Measurements from ENCODE around the gene SLC22A23. TPM values are rescaled to one million over a fixed set of nuclear protein-coding genes. Genes with fewer than 3 reads are reported as not detected.
A peak's percentile ranks its signal among the peaks of the same experiment; 100 is the strongest.
"Not testable (repeated sequence)": the region's sequence is repeated elsewhere in the genome, so short reads cannot be mapped to it uniquely, and the experiment has no call there.

The SLC22A23 gene
- total and polyA plus RNA-seq, 4 donors, result 26.9 to 56.8 (median 41.7) TPM

- H3K27me3 ChIP-seq (ENCODE audit: control insufficient read depth, insufficient read depth, low read length), result no peaks in the 10 kb centered on the region
- no peaks in the 10 kb centered on the region for H3K36me3 ChIP-seq (ENCODE audit: control insufficient read depth, insufficient read depth, low read length)
- H3K9me3 ChIP-seq (ENCODE audit: control insufficient read depth, insufficient read depth, low read length), result no peaks in the 10 kb centered on the region
- H3K4me1 ChIP-seq (ENCODE audit: control insufficient read depth, insufficient read depth, low read length), result peaks cover 46% of the 10 kb centered on the region
- peak in 1 of 6 donors; percentile 79 for DNase-seq (ENCODE audit: low read depth in 4 of 6, low spot score in 6 of 6)
- H3K4me3 ChIP-seq (ENCODE audit: low read depth, low read length), result no peak overlapping the region
- peak overlapping the region; percentile 71 for H3K27ac ChIP-seq (ENCODE audit: low read depth, low read length)
- WGBS (ENCODE audit: insufficient coverage), result 56% methylated on average over 5 of the region's 8 CpGs
Measured at GRCh38 chr6:3393836-3394202, 63.0 kb downstream of the SLC22A23 start.

- WGBS (ENCODE audit: insufficient coverage), result 90% methylated on average over 6 of the region's 13 CpGs
- DNase-seq (ENCODE audit: low read depth in 4 of 6, low spot score in 6 of 6), result no peak
- Histone ChIP-seq H3K27me3 (ENCODE audit: control insufficient read depth, insufficient read depth, low read length) (no peaks in the 10 kb centered on the region), H3K36me3 (ENCODE audit: control insufficient read depth, insufficient read depth, low read length) (no peaks in the 10 kb centered on the region), H3K4me1 (ENCODE audit: control insufficient read depth, insufficient read depth, low read length) (peaks cover 42% of the 10 kb centered on the region), H3K27ac (ENCODE audit: low read depth, low read length) (peak overlapping the region; percentile 71), H3K9me3 (ENCODE audit: control insufficient read depth, insufficient read depth, low read length) (no peaks in the 10 kb centered on the region), H3K4me3 (ENCODE audit: low read depth, low read length) (no peak overlapping the region)
Measured at GRCh38 chr6:3392930-3393835, 63.7 kb downstream of the SLC22A23 start.

DNA sequence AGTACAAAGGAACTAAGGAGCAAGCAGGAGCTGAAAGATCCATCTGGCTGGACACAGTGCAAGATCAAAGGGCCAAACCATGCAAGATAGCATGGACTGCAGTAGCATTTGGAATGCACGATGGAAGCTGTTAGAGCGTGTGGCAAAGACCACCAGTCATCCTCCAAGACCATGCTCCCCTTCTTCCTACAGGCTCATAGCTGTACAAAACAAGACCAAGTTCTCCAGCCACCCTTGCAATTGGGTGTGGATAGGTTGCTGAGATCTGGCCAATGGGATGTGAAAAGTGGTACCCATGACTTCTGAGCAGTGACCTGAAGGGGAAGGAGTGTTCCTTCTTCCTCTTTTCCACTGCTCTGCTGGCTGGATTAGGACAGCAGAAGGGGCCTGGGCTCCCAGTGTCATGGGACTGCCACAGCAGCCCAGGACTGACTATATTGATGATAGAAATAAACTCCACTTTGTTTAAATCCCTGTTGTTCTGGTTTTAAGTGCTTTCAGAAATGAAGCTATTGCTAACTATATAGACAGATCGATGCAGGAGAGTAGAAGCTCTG, 64.9 kb downstream of the SLC22A23 start:
- Histone ChIP-seq H3K9me3 (ENCODE audit: control insufficient read depth, insufficient read depth, low read length) (no peaks in the 10 kb centered on the region), H3K4me1 (ENCODE audit: control insufficient read depth, insufficient read depth, low read length) (peaks cover 37% of the 10 kb centered on the region), H3K27me3 (ENCODE audit: control insufficient read depth, insufficient read depth, low read length) (no peaks in the 10 kb centered on the region), H3K4me3 (ENCODE audit: low read depth, low read length) (no peak overlapping the region), H3K27ac (ENCODE audit: low read depth, low read length) (no peak overlapping the region), H3K36me3 (ENCODE audit: control insufficient read depth, insufficient read depth, low read length) (peaks cover 3% of the 10 kb centered on the region)
- DNase-seq (ENCODE audit: low read depth in 4 of 6, low spot score in 6 of 6), result no peak
- WGBS (ENCODE audit: insufficient coverage), result 89% methylated on average over 1 of the region's 3 CpGs

- peak in 1 of 6 donors; percentile 81 for DNase-seq (ENCODE audit: low read depth in 4 of 6, low spot score in 6 of 6)
- Histone ChIP-seq H3K4me3 (ENCODE audit: low read depth, low read length) (no peak overlapping the region), H3K4me1 (ENCODE audit: control insufficient read depth, insufficient read depth, low read length) (peaks cover 42% of the 10 kb centered on the region), H3K27ac (ENCODE audit: low read depth, low read length) (peak overlapping the region; percentile 79), H3K9me3 (ENCODE audit: control insufficient read depth, insufficient read depth, low read length) (no peaks in the 10 kb centered on the region), H3K36me3 (ENCODE audit: control insufficient read depth, insufficient read depth, low read length) (peaks cover 9% of the 10 kb centered on the region), H3K27me3 (ENCODE audit: control insufficient read depth, insufficient read depth, low read length) (no peaks in the 10 kb centered on the region)
- WGBS (ENCODE audit: insufficient coverage), result 55% methylated on average over 3 of the region's 5 CpGs
Measured at GRCh38 chr6:3390698-3391097, 66.2 kb downstream of the SLC22A23 start.

DNA sequence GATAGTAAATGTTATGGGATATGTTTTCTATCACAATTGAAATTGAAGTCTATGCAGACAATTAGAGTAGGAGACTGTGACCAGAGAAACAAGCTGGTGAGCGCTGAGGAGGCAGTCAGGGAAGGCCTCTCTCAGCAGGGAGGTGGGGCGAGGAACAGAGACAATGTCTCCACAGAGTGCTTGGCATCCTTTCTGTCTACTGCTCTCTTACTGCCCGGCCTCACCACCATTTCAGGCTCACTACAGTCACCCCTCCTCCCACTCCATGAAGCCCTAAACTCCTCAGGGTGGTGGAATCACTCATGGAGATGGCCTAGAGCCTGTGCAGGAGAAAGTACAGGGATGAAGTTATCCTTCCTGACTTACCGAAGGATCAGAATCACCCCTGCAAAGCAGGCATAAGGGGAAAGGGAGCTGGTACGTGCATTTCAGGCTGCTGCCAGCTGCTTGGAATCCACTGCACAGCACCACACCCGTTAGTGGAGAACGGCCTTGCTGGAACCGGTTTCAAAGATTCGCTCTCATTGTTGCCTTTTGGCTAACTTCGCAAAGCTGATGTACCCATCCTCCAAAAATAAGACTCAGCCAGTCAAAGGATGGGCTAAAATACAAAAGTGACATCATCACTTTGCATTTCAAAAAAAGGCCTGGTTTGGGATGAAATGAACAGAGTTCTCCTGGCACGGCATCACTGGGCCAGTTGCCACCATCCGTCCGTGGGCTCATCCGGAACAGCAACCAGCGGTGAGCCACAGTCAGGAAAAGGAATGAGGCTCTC, 67.3 kb downstream of the SLC22A23 start:
- Histone ChIP-seq H3K4me3 (ENCODE audit: low read depth, low read length) (no peak overlapping the region), H3K36me3 (ENCODE audit: control insufficient read depth, insufficient read depth, low read length) (peaks cover 9% of the 10 kb centered on the region), H3K27ac (ENCODE audit: low read depth, low read length) (peak overlapping the region; percentile 79), H3K27me3 (ENCODE audit: control insufficient read depth, insufficient read depth, low read length) (no peaks in the 10 kb centered on the region), H3K9me3 (ENCODE audit: control insufficient read depth, insufficient read depth, low read length) (no peaks in the 10 kb centered on the region), H3K4me1 (ENCODE audit: control insufficient read depth, insufficient read depth, low read length) (peaks cover 47% of the 10 kb centered on the region)
- DNase-seq (ENCODE audit: low read depth in 4 of 6, low spot score in 6 of 6), result peak in 4 of 6 donors; percentile 48 to 85 (median 64)
- 57% methylated on average over 11 of the region's 15 CpGs for WGBS (ENCODE audit: insufficient coverage)

DNA sequence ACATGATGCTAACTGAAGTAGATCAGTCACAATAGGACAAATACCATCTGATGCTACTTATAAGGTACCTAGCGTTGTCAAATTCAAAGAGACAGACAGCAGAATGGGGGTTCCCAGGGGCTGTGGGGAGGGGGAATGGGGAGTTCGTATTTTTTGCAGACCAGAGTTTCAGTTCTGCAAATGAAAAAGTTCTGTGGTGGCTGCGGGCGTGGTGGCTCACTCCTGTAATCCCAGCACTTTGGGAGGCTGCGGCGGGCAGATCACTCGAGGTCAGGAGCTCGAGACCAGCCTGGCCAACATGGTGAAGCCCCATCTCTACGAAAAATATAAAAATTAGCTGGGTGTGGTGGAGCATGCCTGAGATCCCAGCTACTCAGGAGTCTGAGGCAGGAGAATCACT, 68.1 kb downstream of the SLC22A23 start:
- peak overlapping the region; percentile 79 for H3K27ac ChIP-seq (ENCODE audit: low read depth, low read length)
- H3K9me3 ChIP-seq (ENCODE audit: control insufficient read depth, insufficient read depth, low read length), result no peaks in the 10 kb centered on the region
- H3K27me3 ChIP-seq (ENCODE audit: control insufficient read depth, insufficient read depth, low read length), result no peaks in the 10 kb centered on the region
- H3K4me3 ChIP-seq (ENCODE audit: low read depth, low read length), result no peak overlapping the region
- H3K36me3 ChIP-seq (ENCODE audit: control insufficient read depth, insufficient read depth, low read length), result peaks cover 9% of the 10 kb centered on the region
- DNase-seq (ENCODE audit: low read depth in 4 of 6, low spot score in 6 of 6), result no peak
- peaks cover 45% of the 10 kb centered on the region for H3K4me1 ChIP-seq (ENCODE audit: control insufficient read depth, insufficient read depth, low read length)
- WGBS (ENCODE audit: insufficient coverage), result 97% methylated on average over 5 of the region's 9 CpGs

DNA sequence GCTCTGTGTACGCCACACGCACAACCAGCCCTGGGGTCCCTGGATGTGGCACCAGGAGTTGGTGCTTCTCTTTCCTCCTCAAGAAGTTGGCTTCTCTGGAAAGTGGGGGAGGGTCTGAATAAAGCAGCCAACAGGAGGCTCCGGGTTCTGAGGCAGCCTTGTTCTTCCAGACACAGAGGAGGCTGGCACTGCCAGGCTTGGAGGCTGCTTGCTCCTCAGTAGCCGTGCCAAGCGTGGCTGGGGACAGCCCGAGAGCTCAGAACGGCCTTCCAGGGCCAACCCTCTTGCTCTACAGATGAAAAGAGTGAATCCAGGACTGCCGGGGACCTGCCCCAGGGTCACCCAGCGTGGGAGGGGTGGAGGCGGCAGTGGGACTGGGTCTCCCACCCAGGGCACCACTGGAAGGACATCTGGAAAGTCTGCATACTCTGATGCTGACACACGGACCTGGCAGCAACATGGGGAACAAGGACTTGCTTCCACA, 70.4 kb downstream of the SLC22A23 start:
- WGBS (ENCODE audit: insufficient coverage), result 56% methylated on average over 10 of the region's 11 CpGs
- Histone ChIP-seq H3K4me1 (ENCODE audit: control insufficient read depth, insufficient read depth, low read length) (peaks cover 56% of the 10 kb centered on the region), H3K4me3 (ENCODE audit: low read depth, low read length) (no peak overlapping the region), H3K36me3 (ENCODE audit: control insufficient read depth, insufficient read depth, low read length) (peaks cover 9% of the 10 kb centered on the region), H3K27ac (ENCODE audit: low read depth, low read length) (peak overlapping the region; percentile 84), H3K9me3 (ENCODE audit: control insufficient read depth, insufficient read depth, low read length) (no peaks in the 10 kb centered on the region), H3K27me3 (ENCODE audit: control insufficient read depth, insufficient read depth, low read length) (no peaks in the 10 kb centered on the region)
- peak in 5 of 6 donors; percentile 58 to 93 (median 63) for DNase-seq (ENCODE audit: low read depth in 4 of 6, low spot score in 6 of 6)

DNA sequence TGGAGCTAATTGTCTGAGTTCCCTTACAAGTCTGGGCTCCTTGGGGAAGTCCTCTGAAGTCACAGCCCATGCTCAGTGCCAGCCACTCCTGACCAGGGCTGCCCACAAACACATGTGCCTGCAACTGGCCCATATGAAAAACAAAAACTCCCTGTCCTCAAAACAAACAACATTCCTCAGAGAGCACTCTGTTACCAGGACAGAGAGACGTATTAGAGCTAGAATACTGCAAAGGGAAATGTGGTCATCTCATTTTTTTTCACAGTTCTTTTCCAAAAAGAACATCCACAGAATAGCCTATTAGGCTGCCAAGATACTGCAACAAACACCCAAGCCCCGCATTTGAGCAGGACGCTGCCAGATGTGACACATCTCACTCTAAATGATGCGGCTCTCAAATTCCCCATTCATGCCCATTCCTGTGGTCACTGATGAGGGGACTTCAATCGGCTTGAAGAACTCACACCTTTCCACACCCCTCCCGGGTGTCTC, 71.1 kb downstream of the SLC22A23 start:
- peak in 3 of 6 donors; percentile 47 to 71 (median 59) for DNase-seq (ENCODE audit: low read depth in 4 of 6, low spot score in 6 of 6)

DNA sequence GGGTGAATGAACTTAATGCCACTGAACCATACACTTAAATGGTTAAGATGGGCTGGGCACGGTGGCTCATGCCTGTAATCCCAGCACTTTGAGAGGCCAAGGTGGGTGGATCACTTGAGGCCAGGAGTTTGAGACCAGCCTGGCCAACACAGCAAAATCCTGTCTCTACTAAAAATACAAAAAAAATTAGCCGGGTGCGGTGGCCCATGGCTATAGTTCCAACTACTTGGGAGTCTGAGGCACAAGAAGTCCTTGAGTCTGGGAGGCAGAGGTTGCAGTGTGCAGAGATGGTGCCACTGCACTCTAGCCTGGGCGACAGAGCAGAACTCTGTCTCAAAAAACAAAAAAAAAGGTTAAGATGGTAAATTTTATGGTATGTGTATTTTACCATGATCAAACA, 71.7 kb downstream of the SLC22A23 start:
- not testable (repeated sequence) for H3K4me3 ChIP-seq (ENCODE audit: low read depth, low read length); H3K36me3 ChIP-seq (ENCODE audit: control insufficient read depth, insufficient read depth, low read length); H3K27me3 ChIP-seq (ENCODE audit: control insufficient read depth, insufficient read depth, low read length); DNase-seq (ENCODE audit: low read depth in 4 of 6, low spot score in 6 of 6); H3K9me3 ChIP-seq (ENCODE audit: control insufficient read depth, insufficient read depth, low read length)
- Histone ChIP-seq H3K4me1 (ENCODE audit: control insufficient read depth, insufficient read depth, low read length) (peaks cover 59% of the 10 kb centered on the region), H3K27ac (ENCODE audit: low read depth, low read length) (peak overlapping the region; percentile 84)
- no CpG with 5 or more reads among the region's 4 CpGs for WGBS (ENCODE audit: insufficient coverage)

More for the DNA sequence above, 71.1 kb downstream of the SLC22A23 start:
- Histone ChIP-seq H3K27ac (ENCODE audit: low read depth, low read length) (peak overlapping the region; percentile 84), H3K36me3 (ENCODE audit: control insufficient read depth, insufficient read depth, low read length) (peaks cover 9% of the 10 kb centered on the region), H3K9me3 (ENCODE audit: control insufficient read depth, insufficient read depth, low read length) (no peaks in the 10 kb centered on the region), H3K4me1 (ENCODE audit: control insufficient read depth, insufficient read depth, low read length) (peaks cover 62% of the 10 kb centered on the region), H3K27me3 (ENCODE audit: control insufficient read depth, insufficient read depth, low read length) (no peaks in the 10 kb centered on the region), H3K4me3 (ENCODE audit: low read depth, low read length) (no peak overlapping the region)
- 33% methylated on average over 1 of the region's 6 CpGs for WGBS (ENCODE audit: insufficient coverage)

All from spinal cord (tissue), 10 donors.